ENCODE measurements around the gene RAB3A. TPM values are rescaled to one million over a fixed set of nuclear protein-coding genes. Genes with fewer than 3 reads are reported as not detected.

Gene RAB3A
- total RNA-seq, 1 donor from 2014 or later: 26.7 TPM

DNA sequence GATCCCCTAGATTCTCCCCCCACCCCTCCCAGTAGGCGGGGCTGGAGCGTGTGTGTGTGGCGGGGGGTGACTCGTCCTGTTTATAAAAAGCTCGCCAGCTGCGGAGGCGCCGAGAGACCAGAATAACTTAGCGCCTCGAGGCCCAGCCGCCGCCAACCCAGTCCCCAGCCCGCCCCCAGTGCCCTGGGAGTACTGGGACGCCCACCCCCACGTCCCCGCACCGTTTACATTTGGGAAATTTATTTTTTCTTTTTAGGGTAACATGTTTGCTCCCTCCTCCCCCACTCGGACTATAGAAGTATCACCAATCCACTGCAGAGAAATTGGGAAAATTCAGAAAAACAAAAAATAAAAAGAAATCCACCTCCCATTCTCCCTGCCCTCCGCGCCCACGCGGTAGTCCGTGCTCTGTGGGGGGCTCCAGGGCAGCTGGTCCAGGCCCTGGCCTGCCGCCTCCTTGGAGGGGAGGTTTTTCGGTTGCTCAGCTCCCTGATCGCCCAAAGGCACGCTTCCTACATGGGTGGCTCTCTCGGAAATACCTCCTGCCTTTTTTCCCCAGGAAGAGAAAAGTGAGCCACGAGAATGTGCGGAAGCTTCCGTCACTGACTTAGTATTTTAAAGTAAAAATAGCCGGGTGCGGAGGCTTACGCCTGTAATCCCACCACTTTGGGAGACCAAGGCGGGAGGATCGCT lies 1.5 kb upstream of the RAB3A start:
- ATAC-seq (ENCODE audit: poor library complexity) (peak; percentile 63), DNase-seq (peak; percentile 91)
- intact Hi-C loops (cut with DNase I): loop anchor here (5.0 to 10.0 kb wide), 2 partner anchors 119 to 207 kb away; partner anchors contain the start of gene LSM4

DNA sequence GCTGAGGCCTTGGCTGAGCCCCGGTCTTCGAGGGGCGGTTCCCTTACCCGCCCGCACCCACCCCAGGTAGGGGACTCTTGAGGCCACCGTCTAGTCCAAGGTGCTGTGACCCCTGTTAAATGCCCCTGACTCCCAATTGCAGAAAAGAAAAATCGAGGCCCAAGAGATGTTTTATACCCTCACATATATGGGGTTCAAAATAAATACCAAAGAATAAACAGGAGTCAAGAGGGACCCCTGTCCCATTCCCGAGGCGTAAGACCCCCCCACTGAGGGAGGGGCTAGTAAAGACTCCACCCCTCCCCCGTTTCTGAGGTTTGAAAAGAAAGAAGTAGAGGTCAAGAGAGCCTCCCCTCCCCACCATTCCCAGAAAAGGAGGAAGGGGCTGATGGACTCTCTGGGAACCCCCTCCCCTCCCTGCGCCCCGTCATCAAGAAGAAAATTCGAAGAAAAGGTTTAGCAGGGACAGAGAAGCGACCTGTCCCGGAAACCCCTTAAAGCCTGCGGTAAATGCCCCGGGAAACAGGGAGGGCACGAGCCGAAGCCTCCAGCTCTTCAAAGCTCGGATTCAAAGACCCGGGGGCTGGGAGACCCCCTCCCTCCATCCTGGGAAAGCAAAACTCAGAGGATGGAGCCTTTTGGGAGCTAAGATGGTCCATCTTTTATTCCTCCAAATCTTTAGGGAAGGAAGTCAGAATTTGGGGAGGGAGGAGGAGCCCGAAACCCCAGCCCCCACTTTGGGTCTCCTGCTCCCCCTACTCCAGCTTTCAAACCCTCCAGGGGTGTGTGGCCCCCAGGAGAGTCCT lies 755 bp upstream of the RAB3A start:
- DNase-seq: peak; percentile 70
- intact Hi-C loops (cut with DNase I): loop anchor here (5.0 to 10.0 kb wide), 2 partner anchors 120 to 208 kb away; partner anchors contain the start of gene LSM4
- peak; percentile 42 for ATAC-seq (ENCODE audit: poor library complexity)

DNA sequence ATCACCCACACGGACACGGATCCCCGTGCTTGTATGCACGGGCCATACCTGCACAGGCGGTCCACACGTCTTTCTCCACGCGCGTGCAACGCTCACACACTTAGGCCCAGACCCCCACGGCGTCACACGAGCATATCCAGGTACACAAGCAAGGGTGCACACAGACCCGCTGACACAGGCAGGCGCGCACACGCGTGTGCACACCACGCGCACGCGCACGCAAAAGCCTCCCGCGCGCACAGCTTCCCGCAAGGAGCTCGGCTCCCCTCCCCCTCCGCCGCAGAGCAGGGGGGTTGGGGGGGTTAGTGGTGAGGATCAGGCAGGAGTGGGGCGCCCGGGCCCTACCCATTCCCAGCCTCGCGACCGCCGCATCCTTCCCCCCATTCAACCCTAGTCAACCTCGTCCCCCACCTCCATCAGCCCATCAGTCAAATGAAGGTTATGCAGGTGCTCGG lies 407 bp downstream of the RAB3A start:
- ATAC-seq (ENCODE audit: poor library complexity): peak; percentile 1
- intact Hi-C loops (cut with DNase I): loop anchor here (10.0 kb wide), 1 partner anchor 121 kb away; the partner anchor contains the start of gene LSM4
- DNase-seq: peak; percentile 72

DNA sequence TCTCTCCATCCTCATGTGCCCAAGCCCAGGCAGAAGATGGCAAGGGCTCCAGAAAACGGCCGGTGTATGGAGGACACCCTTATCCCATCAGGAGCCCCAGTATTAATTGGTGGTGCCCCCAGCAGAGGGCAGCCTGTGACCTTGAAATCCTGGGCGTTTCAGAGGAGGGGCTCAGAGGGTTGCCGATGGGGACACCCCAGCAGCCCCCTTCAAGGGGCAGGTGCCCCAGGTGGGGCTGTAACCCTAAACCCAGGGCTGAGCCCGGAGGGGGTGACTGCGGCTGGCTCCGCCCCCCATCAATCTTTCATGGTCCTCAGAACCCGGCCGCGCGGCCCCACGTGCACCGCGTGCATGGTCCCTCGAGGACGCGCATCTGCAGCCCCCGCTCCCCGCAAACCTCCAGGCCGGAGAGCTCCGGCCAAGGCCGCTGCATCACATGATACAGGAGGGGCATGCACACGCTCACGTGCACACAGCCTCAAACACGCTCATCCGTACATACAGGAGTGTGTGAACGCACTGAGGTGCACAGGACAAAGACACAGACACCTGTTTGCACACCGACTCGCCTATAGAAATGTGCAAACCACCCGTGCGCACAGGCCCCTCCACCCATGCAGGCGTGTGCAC lies 949 bp downstream of the RAB3A start:
- DNase-seq: no peak
- intact Hi-C loops (cut with DNase I): loop anchor here (10.0 kb wide), 1 partner anchor 122 kb away; the partner anchor contains the start of gene LSM4

DNA sequence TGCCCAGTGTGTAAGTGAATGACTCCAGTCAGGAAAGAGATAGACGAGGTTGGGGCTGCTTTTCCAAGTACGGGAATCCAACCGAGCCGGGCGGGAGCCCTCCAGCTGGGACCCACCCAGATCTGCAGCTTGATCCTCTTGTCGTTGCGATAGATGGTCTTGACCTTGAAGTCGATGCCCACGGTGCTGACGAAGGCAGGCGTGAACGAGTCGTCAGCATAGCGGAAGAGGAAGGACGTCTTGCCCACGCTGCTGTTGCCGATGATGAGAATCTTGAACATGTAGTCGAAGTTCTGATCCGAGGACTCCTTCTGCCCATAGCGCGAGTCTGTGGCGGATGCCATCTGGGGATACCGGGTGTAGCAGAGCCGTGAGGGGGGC lies 1.5 kb downstream of the RAB3A start:
- intact Hi-C loops (cut with DNase I): loop anchor here (10.0 kb wide), 1 partner anchor 122 kb away; the partner anchor contains the start of gene LSM4

More for the DNA sequence above, 949 bp downstream of the RAB3A start:
- no peak for ATAC-seq (ENCODE audit: poor library complexity)

DNA sequence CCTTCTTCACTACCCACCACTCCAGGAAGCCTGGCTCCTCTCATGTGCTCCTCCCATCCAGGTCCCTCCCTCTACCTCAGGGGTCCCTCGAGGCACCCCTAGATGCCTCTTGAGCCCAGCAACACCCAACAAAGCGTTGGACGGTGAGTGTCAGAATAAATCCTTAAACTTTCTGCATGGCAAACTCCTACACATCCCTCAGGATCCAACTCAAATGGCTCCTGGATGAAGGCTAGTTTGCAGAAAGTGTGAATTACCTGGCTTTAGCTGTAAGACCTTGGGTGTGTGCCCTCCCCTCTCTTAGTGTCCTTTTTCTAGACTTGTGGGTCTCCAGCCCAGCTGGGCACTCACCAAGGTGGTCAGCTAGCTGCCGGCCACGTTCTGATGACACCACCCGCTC lies 5.5 kb downstream of the RAB3A start:
- ATAC-seq (ENCODE audit: poor library complexity): no peak
- DNase-seq: no peak
- intact Hi-C loops (cut with DNase I): no loop called here

More for the DNA sequence above, 1.5 kb downstream of the RAB3A start:
- DNase-seq: no peak
- no peak for ATAC-seq (ENCODE audit: poor library complexity)

DNA sequence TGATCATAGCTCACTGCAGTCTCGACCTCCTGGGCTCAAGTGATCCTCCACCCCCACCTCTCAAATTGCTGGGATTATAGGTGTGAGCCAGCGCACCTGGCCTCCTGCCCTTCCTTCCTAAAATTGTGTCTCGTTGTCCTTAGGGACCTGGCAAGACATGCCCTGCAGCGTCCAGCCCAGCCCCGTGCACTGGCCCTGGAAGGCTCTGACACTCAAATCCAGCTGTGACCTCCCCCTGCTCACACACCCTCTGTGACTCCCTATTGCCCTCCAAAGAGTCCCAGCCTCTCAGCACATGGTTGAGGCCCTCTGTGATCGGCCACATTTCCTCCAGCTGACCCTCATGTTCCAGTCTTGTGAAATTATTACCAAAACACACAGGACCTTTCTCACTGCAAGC lies 5.9 kb downstream of the RAB3A start:
- intact Hi-C loops (cut with DNase I): no loop called here
- ATAC-seq (ENCODE audit: poor library complexity): no peak
- DNase-seq: no peak

DNA sequence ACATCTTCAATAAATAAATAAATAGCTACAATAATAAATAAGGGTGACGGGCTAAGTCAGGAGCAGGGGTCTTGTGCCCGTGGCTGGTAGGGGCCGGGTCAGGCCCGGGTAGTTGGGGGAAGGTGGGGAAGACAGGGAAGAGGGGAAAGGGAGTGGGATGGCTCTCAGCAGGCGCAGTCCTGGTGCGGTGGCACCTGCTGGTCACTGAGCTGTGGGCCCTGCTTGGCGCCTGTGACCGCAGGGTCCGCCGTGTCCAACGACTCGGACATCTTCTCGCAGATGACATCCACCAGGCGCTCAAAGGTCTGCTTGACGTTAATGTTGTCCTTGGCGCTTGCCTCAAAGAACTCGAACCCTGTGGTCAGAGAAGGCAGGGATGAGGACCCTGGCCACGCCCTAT lies 6.5 kb downstream of the RAB3A start:
- intact Hi-C loops (cut with DNase I): no loop called here
- no peak for ATAC-seq (ENCODE audit: poor library complexity)
- no peak for DNase-seq

DNA sequence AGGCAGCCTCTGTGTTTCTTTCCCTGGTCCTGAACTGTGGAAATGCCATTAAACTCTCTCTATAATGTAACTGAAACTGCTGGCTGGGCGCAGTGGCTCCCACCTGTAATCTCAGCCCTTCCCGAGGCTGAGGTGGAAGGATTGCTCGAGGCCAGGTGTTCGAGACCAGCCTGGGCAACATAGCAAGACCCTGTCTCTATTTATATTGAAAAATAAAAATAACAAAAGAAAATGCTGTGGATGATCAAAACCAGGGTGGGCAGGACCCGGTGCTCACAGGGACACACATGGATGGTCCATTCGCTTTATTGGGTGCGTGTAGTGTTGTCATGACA lies 7.4 kb downstream of the RAB3A start:
- no peak for DNase-seq
- intact Hi-C loops (cut with DNase I): no loop called here

DNA sequence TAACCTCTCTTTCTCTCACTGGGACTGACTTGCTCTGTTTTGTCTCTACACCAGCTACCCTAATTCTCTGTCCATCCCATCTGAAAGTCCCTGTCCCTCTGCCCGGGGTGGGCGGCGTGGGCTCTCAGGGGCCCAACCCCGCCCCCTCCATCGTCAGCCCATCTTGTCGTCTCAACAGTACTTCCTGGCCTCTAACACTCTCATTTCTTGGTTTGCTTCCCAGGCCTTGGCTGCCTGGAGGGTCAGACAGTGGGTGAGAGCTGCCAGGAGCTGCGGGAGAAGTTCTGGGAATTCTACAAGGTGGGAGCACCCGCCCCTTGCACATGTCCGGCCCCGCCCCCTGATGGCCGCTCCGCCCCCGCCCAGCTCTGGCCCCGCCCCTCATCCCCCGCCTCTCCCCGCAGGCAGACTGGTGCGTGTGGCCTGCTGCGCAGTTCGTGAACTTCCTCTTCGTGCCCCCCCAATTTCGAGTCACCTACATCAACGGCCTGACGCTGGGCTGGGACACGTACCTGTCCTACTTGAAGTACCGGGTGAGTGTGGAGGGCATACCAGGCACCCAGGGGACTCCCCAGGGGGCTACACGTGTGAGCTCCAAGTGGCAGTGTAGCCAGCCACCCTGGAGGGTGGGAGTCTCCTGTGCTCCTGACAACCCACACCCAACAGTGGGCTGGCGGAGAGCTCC lies 9.1 kb downstream of the RAB3A start:
- ATAC-seq (ENCODE audit: poor library complexity) (no peak), DNase-seq (peak; percentile 56)
- intact Hi-C loops (cut with DNase I): no loop called here

More for the DNA sequence above, 7.4 kb downstream of the RAB3A start:
- ATAC-seq (ENCODE audit: poor library complexity): no peak

DNA sequence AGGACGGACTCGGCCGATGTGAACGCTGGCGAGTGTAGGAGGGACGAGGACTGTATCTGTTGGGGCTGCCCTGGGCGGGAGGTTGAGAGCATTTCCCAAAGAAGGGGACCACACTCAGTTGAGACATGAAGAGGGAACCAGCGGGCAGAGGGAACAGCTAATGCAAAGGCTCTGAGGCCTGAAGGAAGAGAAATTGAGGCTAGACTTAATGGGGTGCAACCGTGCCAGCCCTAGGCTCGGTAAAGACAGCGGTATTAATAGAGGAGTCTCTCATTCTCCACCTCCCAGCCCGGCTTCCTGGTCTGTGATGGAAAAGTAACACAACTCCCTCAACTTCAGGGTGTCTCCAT lies 9.7 kb downstream of the RAB3A start:
- intact Hi-C loops (cut with DNase I): no loop called here
- no peak for ATAC-seq (ENCODE audit: poor library complexity)
- no peak for DNase-seq

DNA sequence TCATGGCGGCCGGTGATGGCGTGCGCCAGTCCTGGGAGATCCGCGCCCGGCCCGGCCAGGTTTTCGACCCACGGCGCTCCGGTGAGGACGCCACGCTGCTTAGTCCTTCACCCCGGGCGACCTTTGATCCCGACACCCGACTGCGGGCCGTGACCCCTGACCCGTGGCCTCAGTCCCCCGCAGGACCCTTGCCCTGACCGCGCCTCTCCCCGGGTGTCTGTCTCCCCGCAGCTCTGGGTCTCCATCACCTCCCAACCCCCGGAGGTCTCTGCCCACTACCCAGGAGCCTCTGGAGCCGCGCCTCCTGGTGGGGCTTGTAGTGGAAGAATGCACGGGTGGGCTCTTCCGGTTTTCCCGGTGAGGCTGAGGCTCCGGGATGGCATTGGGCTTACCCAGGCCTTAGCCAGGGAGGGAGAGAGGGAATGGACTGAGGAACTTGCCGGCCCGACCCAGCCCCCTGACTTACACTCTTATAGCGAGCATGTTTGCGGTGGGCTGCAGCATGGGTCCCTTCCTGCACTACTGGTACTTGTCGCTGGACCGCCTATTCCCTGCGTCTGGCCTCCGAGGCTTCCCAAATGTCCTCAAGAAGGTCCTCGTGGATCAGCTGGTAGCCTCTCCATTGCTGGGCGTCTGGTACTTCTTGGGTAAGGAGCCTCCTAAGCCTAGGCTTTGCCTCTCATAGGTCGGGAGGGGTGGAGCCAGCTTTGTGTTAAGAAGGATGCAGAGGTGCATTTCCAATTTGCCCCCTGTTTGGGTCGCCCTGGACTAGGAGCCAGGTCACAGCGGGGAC lies 10.3 kb downstream of the RAB3A start:
- ATAC-seq (ENCODE audit: poor library complexity) (no peak), DNase-seq (no peak)
- intact Hi-C loops (cut with DNase I): no loop called here

DNA sequence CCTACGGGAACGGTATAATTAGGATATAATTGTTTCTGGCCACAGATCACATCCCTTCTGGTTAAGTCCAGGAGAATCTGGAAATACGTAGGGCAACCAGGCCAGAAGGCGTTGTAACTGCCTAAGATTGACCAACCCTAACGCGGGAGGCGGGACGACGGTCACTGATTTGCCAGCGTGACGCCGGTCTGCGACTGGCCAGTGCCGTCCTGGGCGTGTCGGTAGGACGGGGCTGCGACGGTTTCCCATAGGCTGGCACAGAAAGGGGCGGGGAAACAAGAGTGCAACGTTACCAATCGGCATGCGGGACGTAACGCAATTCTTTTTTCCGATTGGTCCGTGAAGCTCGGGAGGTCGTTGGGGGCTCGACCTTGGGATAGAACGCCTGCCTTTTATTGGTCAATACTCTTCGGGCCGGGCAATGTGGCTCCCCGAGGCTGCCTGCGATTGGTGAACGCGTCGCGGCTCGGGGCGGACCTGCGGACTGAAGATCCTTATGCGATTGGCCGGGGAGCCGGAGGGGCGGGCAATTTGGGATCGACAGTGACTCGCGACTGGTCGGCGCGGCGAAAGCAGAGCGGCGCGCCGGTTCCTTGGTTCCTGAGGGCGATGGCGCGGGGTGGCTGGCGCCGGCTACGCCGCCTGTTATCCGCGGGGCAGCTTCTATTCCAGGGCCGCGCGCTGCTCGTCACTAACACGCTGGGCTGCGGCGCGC lies 11.0 kb downstream of the RAB3A start, which contains the start of gene MPV17L2:
Gene MPV17L2, plus strand, starts transcription at position 546 of the 715 bp plus-strand sequence. Its CDS starts 64 bp downstream, at position 610.
- DNase-seq (peak; percentile 100), ATAC-seq (ENCODE audit: poor library complexity) (peak; percentile 94)
- intact Hi-C loops (cut with DNase I): no loop called here

DNA sequence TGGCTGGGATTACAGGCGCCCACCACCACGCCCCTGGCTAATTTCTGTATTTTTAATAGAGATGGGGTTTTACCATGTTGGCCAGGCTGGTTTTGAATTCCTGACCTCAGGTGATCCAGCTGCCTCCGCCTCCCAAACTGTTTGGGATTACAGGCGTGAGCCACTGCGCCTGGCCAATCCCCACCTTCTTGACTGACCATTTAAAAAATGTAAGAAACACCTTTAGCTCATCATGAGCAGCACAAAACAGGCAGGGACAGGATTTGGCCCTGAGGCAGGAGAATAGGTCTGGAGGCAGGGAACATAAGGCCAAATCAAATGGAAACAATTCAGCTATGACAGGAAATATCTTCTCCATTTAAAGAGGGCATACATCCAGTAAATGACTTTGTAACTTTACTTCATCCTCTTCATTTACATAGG lies 12.2 kb downstream of the RAB3A start:
- intact Hi-C loops (cut with DNase I): no loop called here
- no peak for DNase-seq
- ATAC-seq (ENCODE audit: poor library complexity): no peak

DNA sequence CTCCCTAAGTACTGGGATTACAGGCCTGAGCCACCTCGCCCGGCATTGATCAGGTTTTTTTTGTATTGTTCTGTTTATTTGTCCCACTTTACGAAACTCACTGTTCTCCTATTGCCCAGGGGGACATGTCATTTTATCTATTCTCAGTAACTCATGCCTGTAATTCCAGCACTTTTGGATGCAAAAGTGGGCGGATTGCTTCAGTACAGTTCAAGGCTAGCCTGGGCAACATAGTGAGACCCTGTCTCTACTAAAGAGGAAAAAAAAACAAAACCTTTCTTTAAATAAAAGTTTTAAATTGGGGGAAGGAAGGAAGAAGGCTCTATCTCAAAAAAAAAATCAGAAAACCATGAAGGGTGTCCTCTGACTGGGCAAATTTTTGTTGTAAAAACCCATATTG lies 13.6 kb downstream of the RAB3A start:
- no peak for DNase-seq
- ATAC-seq (ENCODE audit: poor library complexity): no peak
- intact Hi-C loops (cut with DNase I): no loop called here

DNA sequence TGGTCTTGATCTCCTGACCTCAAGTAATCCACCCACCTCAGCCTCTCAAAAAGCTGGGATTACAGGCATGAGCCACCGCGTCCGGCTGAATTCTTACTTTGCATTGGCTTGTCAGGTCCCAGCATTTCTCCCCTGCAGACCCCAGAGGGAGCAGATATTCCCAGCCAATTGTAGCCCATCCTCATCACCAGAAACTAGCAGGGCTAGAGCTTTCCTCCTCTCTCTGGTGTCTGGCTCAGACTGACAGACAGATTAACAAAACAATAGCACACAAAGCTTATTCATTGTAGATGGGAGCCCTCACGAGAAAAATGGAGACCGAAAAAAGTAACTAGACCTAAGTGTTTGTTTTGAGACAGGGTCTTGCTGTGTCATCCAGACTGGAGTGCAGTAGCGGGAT lies 18.3 kb downstream of the RAB3A start:
- ATAC-seq (ENCODE audit: poor library complexity) (no peak), DNase-seq (no peak)

DNA sequence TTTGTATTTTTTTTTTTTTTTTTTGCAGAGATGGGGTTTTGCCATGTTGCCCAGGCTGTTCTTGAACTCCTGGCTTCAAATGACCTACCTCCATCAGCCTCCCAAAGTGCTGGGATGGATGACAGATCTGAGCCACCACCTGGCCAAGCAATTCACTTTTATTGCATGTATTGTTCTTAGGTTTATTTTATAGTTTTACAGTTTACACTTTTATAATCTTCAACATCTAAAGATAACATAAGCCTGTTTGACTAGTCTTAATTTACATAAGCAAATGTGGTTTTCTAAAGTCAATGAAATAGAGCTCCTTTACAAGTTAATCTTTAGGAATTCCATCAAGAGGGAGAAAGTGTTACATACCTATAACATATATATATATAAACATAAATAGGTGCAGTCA lies 20.3 kb downstream of the RAB3A start:
- ATAC-seq (ENCODE audit: poor library complexity) (no peak), DNase-seq (no peak)
- intact Hi-C loops (cut with DNase I): no loop called here

More for the DNA sequence above, 18.3 kb downstream of the RAB3A start:
- intact Hi-C loops (cut with DNase I): no loop called here
